GM19397 (cell line): ENCODE data around the gene CARMIL3.
"Not testable (repeated sequence)": the region's sequence is repeated elsewhere in the genome, so short reads cannot be mapped to it uniquely, and the experiment has no call there.

Experiments used
- ATAC-seq: cut with Tn5 transposase; IDR thresholded peaks from one replicate; pipeline ENCODE4 v1.9.1; 2021; ENCODE audit warnings: mild to moderate bottlenecking, moderate library complexity; ENCODE audit not compliant: unreplicated experiment

Gene CARMIL3

GRCh38 chr14:24093207-24093900 is 41.5 kb downstream of the CARMIL3 start:
- ATAC-seq = no peak

- peak; percentile 53 for ATAC-seq
Measured at GRCh38 chr14:24093901-24094840, 42.4 kb downstream of the CARMIL3 start, which contains the start of gene PCK2. TSS of gene PCK2 (plus strand) at chr14:24094311. CDS start at chr14:24094406, 95 bp downstream.

GRCh38 chr14:24094841-24095270 is 43.0 kb downstream of the CARMIL3 start:
- no peak for ATAC-seq

- ATAC-seq = peak; percentile 58
Measured at GRCh38 chr14:24095271-24096068, 43.7 kb downstream of the CARMIL3 start.

GRCh38 chr14:24096545-24097181 is 44.9 kb downstream of the CARMIL3 start:
- no peak for ATAC-seq

GRCh38 chr14:24098229-24098926 is 46.6 kb downstream of the CARMIL3 start:
- ATAC-seq = no peak

GRCh38 chr14:24098927-24099813 is 47.4 kb downstream of the CARMIL3 start:
- no peak for ATAC-seq

GRCh38 chr14:24100197-24100981 is 48.6 kb downstream of the CARMIL3 start:
- ATAC-seq = no peak

- no peak for ATAC-seq
Measured at GRCh38 chr14:24100982-24101494, 49.2 kb downstream of the CARMIL3 start.

- ATAC-seq = no peak
Measured at GRCh38 chr14:24102357-24103048, 50.7 kb downstream of the CARMIL3 start.

GRCh38 chr14:24103451-24103850 is 51.6 kb downstream of the CARMIL3 start:
- ATAC-seq = no peak

GRCh38 chr14:24105609-24106239 is 53.9 kb downstream of the CARMIL3 start:
- not testable (repeated sequence) for ATAC-seq

GRCh38 chr14:24106672-24107271 is 55.0 kb downstream of the CARMIL3 start:
- ATAC-seq = no peak

GRCh38 chr14:24108336-24108874 is 56.6 kb downstream of the CARMIL3 start:
- no peak for ATAC-seq

- ATAC-seq = no peak
Measured at GRCh38 chr14:24110060-24110459, 58.3 kb downstream of the CARMIL3 start.

GRCh38 chr14:24110523-24110922 is 58.7 kb downstream of the CARMIL3 start:
- no peak for ATAC-seq
